ENCODE results near the gene FAM222A.

The FAM222A gene

DNA sequence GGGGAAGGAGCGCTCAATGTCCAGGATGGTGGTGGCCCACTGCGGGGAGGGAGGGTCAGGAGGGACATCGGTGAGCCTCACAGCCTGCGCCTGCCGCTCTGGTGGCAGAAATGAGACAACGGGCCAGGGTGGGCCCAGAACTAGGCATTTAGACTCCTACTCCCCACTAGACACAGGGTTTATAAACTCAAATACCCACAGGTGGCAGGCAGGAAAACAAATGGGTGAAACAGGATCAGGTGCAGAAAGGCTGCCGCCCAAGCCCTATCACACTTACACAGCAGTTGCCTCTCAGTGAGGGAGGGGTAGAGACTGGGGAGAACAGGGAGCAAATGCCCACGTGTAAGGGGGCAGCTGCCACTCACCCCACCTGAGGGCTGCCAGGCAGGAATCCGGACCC is 73.2 kb downstream of the FAM222A start:
- peaks cover 0 to 6% of the 10 kb centered on the region in 2 experiments; a peak in 1 of 3 replicates for H3K36me3 ChIP-seq (ENCODE audit: control insufficient read depth in 2 of 2, insufficient read depth in 1 of 2, low read length in 2 of 2)
- ChIA-PET POLR2A (no interaction called here), CTCF (interaction anchor here (1.0 kb wide), 1 partner anchor 189 kb away, joined by 3 read pairs; no protein-coding TSS in a partner anchor)
- H3K9me3 ChIP-seq (ENCODE audit: control insufficient read depth, insufficient read depth, low read depth, low read length) = no peaks in the 10 kb centered on the region
- TF ChIP-seq ZBTB21 (tag by site-specific recombination; IDR thresholded peaks at IDR 0.05) (no peak), ZNF561 (tag by site-specific recombination; IDR thresholded peaks at IDR 0.05; ENCODE audit: borderline replicate concordance) (peak; percentile 55; the same call in 1 of the 2 replicates), SCRT2 (tag by site-specific recombination; IDR thresholded peaks at IDR 0.05) (peak; percentile 50; the same call in 1 of the 2 replicates), ZNF184 (tag by site-specific recombination; IDR thresholded peaks at IDR 0.05) (no peak), SCRT1 (tag by site-specific recombination; IDR thresholded peaks at IDR 0.05; ENCODE audit: borderline replicate concordance) (0 out of 2 replicates have a peak, but pooled peaks have one; percentile 45)
- no peak overlapping the region for H3K4me3 ChIP-seq (ENCODE audit: low read depth, low read length)
- no peaks in the 10 kb centered on the region for H3K4me1 ChIP-seq (ENCODE audit: control insufficient read depth, insufficient read depth, low read length)
- no peak overlapping the region for H3K27ac ChIP-seq (ENCODE audit: extremely low read depth, low read depth, low read length)

DNA sequence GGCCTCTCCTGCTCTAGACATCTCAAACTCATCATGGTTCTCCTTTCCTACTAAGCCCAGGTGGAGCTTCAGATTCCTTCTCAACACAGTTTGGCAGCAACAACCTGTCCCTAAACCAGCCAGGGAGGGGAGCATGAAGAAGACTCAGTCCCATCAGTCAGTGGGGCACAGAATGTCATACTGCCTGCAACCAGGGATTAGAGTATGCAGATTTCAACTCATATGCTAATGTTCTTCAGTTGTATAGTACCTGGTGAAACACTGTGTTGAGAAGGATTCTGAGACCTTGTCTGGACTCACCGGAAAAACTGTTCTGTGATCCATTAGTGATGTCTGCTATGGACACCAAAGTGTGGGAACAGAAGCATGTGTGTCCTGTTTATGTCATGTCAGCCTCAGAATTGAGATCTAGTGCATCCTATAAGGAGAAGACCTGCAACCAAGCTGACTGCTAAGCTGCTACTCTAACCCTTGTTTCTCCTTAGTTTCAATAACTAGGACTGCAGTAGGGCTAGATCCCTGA is 76.0 kb downstream of the FAM222A start:
- no peaks in the 10 kb centered on the region for H3K4me1 ChIP-seq (ENCODE audit: control insufficient read depth, insufficient read depth, low read length)
- no peak for TF ChIP-seq ZBTB1 (tag by site-specific recombination; IDR thresholded peaks at IDR 0.05)
- no peak for TF ChIP-seq ZNF658 (tag by site-specific recombination; IDR thresholded peaks at IDR 0.05)
- no peak for TF ChIP-seq ZNF121 (tag by site-specific recombination; IDR thresholded peaks at IDR 0.05)
- TF ChIP-seq ZSCAN16 (tag by site-specific recombination; IDR thresholded peaks at IDR 0.05) = no peak
- peak; percentile 73 for TF ChIP-seq ZBTB17 (tag by site-specific recombination; IDR thresholded peaks at IDR 0.05)
- no peak for TF ChIP-seq ZNF701 (tag by site-specific recombination; IDR thresholded peaks at IDR 0.05)
- peak; percentile 89; the same call in 1 of the 2 replicates for TF ChIP-seq ZNF23 (tag by site-specific recombination; IDR thresholded peaks at IDR 0.05; ENCODE audit: borderline replicate concordance)
- CTCF ChIA-PET = interaction anchor here (0.6 to 1.9 kb wide), 3 partner anchors 10 to 63 kb away, joined by 4 to 7 read pairs (median 5); no protein-coding TSS in a partner anchor
- no peak overlapping the region for H3K27ac ChIP-seq (ENCODE audit: extremely low read depth, low read depth, low read length)
- H3K9me3 ChIP-seq (ENCODE audit: control insufficient read depth, insufficient read depth, low read depth, low read length) = no peaks in the 10 kb centered on the region
- POLR2A ChIA-PET = no interaction called here
- H3K4me3 ChIP-seq (ENCODE audit: low read depth, low read length) = no peak overlapping the region
- H3K36me3 ChIP-seq (ENCODE audit: control insufficient read depth in 2 of 2, insufficient read depth in 1 of 2, low read length in 2 of 2) = peaks cover 0 to 6% of the 10 kb centered on the region in 2 experiments; a peak in 1 of 3 replicates

DNA sequence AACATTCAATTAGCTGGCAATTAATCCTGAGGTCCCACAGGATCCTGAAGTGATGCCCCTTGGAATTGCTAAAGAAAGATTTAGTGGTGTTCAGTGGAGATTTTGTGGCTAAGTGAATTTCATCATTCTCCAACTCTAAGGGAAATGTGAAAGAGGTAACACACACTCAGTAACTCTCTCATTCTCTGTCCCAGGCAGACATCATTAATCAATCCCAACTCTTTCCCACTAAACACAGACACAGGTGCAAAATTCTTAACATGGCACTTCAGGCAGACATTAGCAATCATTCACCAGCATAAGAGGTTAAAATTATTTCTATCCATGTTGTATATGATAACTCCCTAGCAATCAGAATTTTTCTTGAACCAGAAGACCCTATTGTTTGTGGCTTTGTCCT is 79.4 kb downstream of the FAM222A start:
- no peak overlapping the region for H3K4me3 ChIP-seq (ENCODE audit: low read depth, low read length)
- ChIA-PET POLR2A (no interaction called here), CTCF (interaction anchor here (0.6 kb wide), 1 partner anchor 120 kb away, joined by 3 read pairs; no protein-coding TSS in a partner anchor)
- H3K4me1 ChIP-seq (ENCODE audit: control insufficient read depth, insufficient read depth, low read length) = no peaks in the 10 kb centered on the region
- TF ChIP-seq ZNF664 (tag by site-specific recombination; IDR thresholded peaks at IDR 0.05) = no peak
- TF ChIP-seq ZNF23 (tag by site-specific recombination; IDR thresholded peaks at IDR 0.05; ENCODE audit: borderline replicate concordance) = peak; percentile 92
- peak; percentile 91 for TF ChIP-seq ZBTB17 (tag by site-specific recombination; IDR thresholded peaks at IDR 0.05)
- no peaks in the 10 kb centered on the region for H3K9me3 ChIP-seq (ENCODE audit: control insufficient read depth, insufficient read depth, low read depth, low read length)
- H3K27ac ChIP-seq (ENCODE audit: extremely low read depth, low read depth, low read length) = no peak overlapping the region
- H3K36me3 ChIP-seq (ENCODE audit: control insufficient read depth in 2 of 2, insufficient read depth in 1 of 2, low read length in 2 of 2) = peaks cover 0 to 5% of the 10 kb centered on the region in 2 experiments; a peak in 1 of 3 replicates

DNA sequence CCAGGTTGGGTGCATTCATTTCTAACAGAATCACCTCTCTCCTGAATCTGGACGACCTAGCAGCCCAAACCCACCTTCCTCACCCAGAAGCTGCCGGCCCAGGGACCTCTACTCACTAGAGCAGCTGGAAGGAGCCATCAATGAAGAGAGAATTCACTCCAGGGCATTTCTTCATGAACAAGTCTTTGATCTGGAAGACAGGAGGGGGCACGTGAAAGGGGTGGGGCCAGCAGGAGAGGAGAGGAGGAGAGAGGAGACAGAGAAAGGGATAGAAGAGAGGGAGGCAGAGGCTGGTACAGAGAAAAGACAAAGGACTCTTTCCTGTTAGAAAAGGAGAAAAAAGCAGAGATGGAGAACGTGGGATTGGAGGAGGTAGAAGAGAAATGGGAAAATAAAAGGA is 79.8 kb downstream of the FAM222A start:
- POLR2A ChIA-PET = interaction anchor here (0.6 kb wide), 1 partner anchor 316 kb away, joined by 3 read pairs; the partner anchor contains the start of genes KCTD10 and UBE3B
- Histone ChIP-seq H3K36me3 (ENCODE audit: control insufficient read depth in 2 of 2, insufficient read depth in 1 of 2, low read length in 2 of 2) (peaks cover 0 to 1% of the 10 kb centered on the region in 2 experiments; a peak in 1 of 3 replicates), H3K4me3 (ENCODE audit: low read depth, low read length) (no peak overlapping the region), H3K4me1 (ENCODE audit: control insufficient read depth, insufficient read depth, low read length) (no peaks in the 10 kb centered on the region), H3K27ac (ENCODE audit: extremely low read depth, low read depth, low read length) (no peak overlapping the region), H3K9me3 (ENCODE audit: control insufficient read depth, insufficient read depth, low read depth, low read length) (no peaks in the 10 kb centered on the region)
- CTCF ChIA-PET = interaction anchor here (0.6 kb wide), 1 partner anchor 120 kb away, joined by 3 read pairs; no protein-coding TSS in a partner anchor
- TF ChIP-seq ZBTB17 (tag by site-specific recombination; IDR thresholded peaks at IDR 0.05) (peak; percentile 34), ZNF768 (tag by site-specific recombination; IDR thresholded peaks at IDR 0.05) (no peak), KLF16 (tag by site-specific recombination; IDR thresholded peaks at IDR 0.05) (no peak), ZNF10 (tag by site-specific recombination; IDR thresholded peaks at IDR 0.05) (no peak), ZNF629 (tag by site-specific recombination; IDR thresholded peaks at IDR 0.05) (no peak), ZNF394 (tag by site-specific recombination; IDR thresholded peaks at IDR 0.05; ENCODE audit: borderline replicate concordance) (no peak), ZNF670 (tag by site-specific recombination; IDR thresholded peaks at IDR 0.05; ENCODE audit: low read depth) (no peak), KLF10 (tag by site-specific recombination; IDR thresholded peaks at IDR 0.05) (no peak), ZNF248 (tag by site-specific recombination; IDR thresholded peaks at IDR 0.05) (no peak), ZSCAN16 (tag by site-specific recombination; IDR thresholded peaks at IDR 0.05) (no peak), PRDM1 (tag by site-specific recombination; IDR thresholded peaks at IDR 0.05) (0 out of 2 replicates have a peak, but pooled peaks have one; percentile 48)
- TF ChIP-seq, protein P1, sequence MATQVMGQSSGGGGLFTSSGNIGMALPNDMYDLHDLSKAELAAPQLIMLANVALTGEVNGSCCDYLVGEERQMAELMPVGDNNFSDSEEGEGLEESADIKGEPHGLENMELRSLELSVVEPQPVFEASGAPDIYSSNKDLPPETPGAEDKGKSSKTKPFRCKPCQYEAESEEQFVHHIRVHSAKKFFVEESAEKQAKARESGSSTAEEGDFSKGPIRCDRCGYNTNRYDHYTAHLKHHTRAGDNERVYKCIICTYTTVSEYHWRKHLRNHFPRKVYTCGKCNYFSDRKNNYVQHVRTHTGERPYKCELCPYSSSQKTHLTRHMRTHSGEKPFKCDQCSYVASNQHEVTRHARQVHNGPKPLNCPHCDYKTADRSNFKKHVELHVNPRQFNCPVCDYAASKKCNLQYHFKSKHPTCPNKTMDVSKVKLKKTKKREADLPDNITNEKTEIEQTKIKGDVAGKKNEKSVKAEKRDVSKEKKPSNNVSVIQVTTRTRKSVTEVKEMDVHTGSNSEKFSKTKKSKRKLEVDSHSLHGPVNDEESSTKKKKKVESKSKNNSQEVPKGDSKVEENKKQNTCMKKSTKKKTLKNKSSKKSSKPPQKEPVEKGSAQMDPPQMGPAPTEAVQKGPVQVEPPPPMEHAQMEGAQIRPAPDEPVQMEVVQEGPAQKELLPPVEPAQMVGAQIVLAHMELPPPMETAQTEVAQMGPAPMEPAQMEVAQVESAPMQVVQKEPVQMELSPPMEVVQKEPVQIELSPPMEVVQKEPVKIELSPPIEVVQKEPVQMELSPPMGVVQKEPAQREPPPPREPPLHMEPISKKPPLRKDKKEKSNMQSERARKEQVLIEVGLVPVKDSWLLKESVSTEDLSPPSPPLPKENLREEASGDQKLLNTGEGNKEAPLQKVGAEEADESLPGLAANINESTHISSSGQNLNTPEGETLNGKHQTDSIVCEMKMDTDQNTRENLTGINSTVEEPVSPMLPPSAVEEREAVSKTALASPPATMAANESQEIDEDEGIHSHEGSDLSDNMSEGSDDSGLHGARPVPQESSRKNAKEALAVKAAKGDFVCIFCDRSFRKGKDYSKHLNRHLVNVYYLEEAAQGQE (tag by site-specific recombination; IDR thresholded peaks at IDR 0.05) = no peak

Data from HEK293 (cell line).